ENCODE results near the gene IFT20. TPM values are rescaled to one million over a fixed set of nuclear protein-coding genes. Genes with fewer than 3 reads are reported as not detected.

IFT20 gene
- total and polyA plus RNA-seq, 2 experiments from 2014 or later, result 49.9 to 75.3 TPM

GRCh38 chr17:28291780-28292330 is 43.4 kb downstream of the IFT20 start:
- Histone ChIP-seq H3K9me2 (replicated peaks; ENCODE audit: insufficient read depth) (no peaks in the 10 kb centered on the region), H3K36me3 (replicated peaks; ENCODE audit: insufficient read depth, low read depth) (no peaks in the 10 kb centered on the region), H4K20me1 (ENCODE audit: insufficient read depth, poor library complexity, severe bottlenecking) (no peaks in the 10 kb centered on the region), H3K4me1 (ENCODE audit: insufficient read depth) (no peaks in the 10 kb centered on the region), H3K27me3 (no peaks in the 10 kb centered on the region), H3K9me3 (ENCODE audit: low read depth) (no peaks in the 10 kb centered on the region), H3K4me2 (no peak overlapping the region), H3K79me2 (no peaks in the 10 kb centered on the region), H2AFZ (no peak overlapping the region), H3K27ac (no peak overlapping the region), H3K4me3 (no peak overlapping the region)
- no peak for DNase-seq (ENCODE audit: low spot score)
- WGBS (ENCODE audit: low lambda C conversion rate, missing lambda C conversion rate), result 62% methylated on average over 1 of the region's 1 CpG
- TF ChIP-seq EZH2phosphoT487 (IDR thresholded peaks at IDR 0.05; ENCODE audit: low read depth, severe bottlenecking, unreplicated experiment) (no peak), EZH2 (IDR thresholded peaks at IDR 0.05; ENCODE audit: borderline replicate concordance) (no peak), CTCF (IDR thresholded peaks at IDR 0.05; ENCODE audit: poor library complexity) (no peak)

- 60% methylated on average over 2 of the region's 2 CpGs for WGBS (ENCODE audit: low lambda C conversion rate, missing lambda C conversion rate)
- Histone ChIP-seq H3K79me2 (no peaks in the 10 kb centered on the region), H3K9me3 (ENCODE audit: low read depth) (no peaks in the 10 kb centered on the region), H3K4me3 (no peak overlapping the region), H4K20me1 (ENCODE audit: insufficient read depth, poor library complexity, severe bottlenecking) (no peaks in the 10 kb centered on the region), H3K4me1 (ENCODE audit: insufficient read depth) (no peaks in the 10 kb centered on the region), H2AFZ (no peak overlapping the region), H3K9me2 (replicated peaks; ENCODE audit: insufficient read depth) (no peaks in the 10 kb centered on the region), H3K27ac (no peak overlapping the region), H3K27me3 (no peaks in the 10 kb centered on the region), H3K4me2 (no peak overlapping the region), H3K36me3 (replicated peaks; ENCODE audit: insufficient read depth, low read depth) (no peaks in the 10 kb centered on the region)
- DNase-seq (ENCODE audit: low spot score), result no peak
- TF ChIP-seq EZH2 (IDR thresholded peaks at IDR 0.05; ENCODE audit: borderline replicate concordance) (no peak), EZH2phosphoT487 (IDR thresholded peaks at IDR 0.05; ENCODE audit: low read depth, severe bottlenecking, unreplicated experiment) (no peak), CTCF (IDR thresholded peaks at IDR 0.05; ENCODE audit: poor library complexity) (no peak)
Measured at GRCh38 chr17:28290703-28291102, 44.6 kb downstream of the IFT20 start.

- no peaks in the 10 kb centered on the region for H3K4me1 ChIP-seq (ENCODE audit: insufficient read depth)
- H3K9me3 ChIP-seq (ENCODE audit: low read depth), result no peaks in the 10 kb centered on the region
- TF ChIP-seq EZH2 (IDR thresholded peaks at IDR 0.05; ENCODE audit: borderline replicate concordance), result no peak
- H3K27me3 ChIP-seq, result no peaks in the 10 kb centered on the region
- no peak overlapping the region for H3K4me2 ChIP-seq
- no peak overlapping the region for H3K27ac ChIP-seq
- H4K20me1 ChIP-seq (ENCODE audit: insufficient read depth, poor library complexity, severe bottlenecking), result no peaks in the 10 kb centered on the region
- WGBS (ENCODE audit: low lambda C conversion rate, missing lambda C conversion rate), result 81% methylated on average over 2 of the region's 2 CpGs
- no peaks in the 10 kb centered on the region for H3K9me2 ChIP-seq (replicated peaks; ENCODE audit: insufficient read depth)
- DNase-seq (ENCODE audit: low spot score), result no peak
- no peak overlapping the region for H2AFZ ChIP-seq
- no peaks in the 10 kb centered on the region for H3K79me2 ChIP-seq
- no peak overlapping the region for H3K4me3 ChIP-seq
- no peaks in the 10 kb centered on the region for H3K36me3 ChIP-seq (replicated peaks; ENCODE audit: insufficient read depth, low read depth)
Measured at GRCh38 chr17:28285965-28286364, 49.3 kb downstream of the IFT20 start.

- Histone ChIP-seq H3K27ac (no peak overlapping the region), H4K20me1 (ENCODE audit: insufficient read depth, poor library complexity, severe bottlenecking) (no peaks in the 10 kb centered on the region), H2AFZ (no peak overlapping the region), H3K4me1 (ENCODE audit: insufficient read depth) (no peaks in the 10 kb centered on the region), H3K9me2 (replicated peaks; ENCODE audit: insufficient read depth) (no peaks in the 10 kb centered on the region), H3K79me2 (no peaks in the 10 kb centered on the region), H3K36me3 (replicated peaks; ENCODE audit: insufficient read depth, low read depth) (no peaks in the 10 kb centered on the region), H3K4me2 (no peak overlapping the region), H3K4me3 (no peak overlapping the region), H3K27me3 (no peaks in the 10 kb centered on the region), H3K9me3 (ENCODE audit: low read depth) (no peaks in the 10 kb centered on the region)
- TF ChIP-seq EZH2phosphoT487 (IDR thresholded peaks at IDR 0.05; ENCODE audit: low read depth, severe bottlenecking, unreplicated experiment) (no peak), CTCF (IDR thresholded peaks at IDR 0.05; ENCODE audit: poor library complexity) (no peak), EZH2 (IDR thresholded peaks at IDR 0.05; ENCODE audit: borderline replicate concordance) (no peak)
- 73% methylated on average over 7 of the region's 7 CpGs for WGBS (ENCODE audit: low lambda C conversion rate, missing lambda C conversion rate)
- DNase-seq (ENCODE audit: low spot score), result no peak
Measured at GRCh38 chr17:28282596-28282995, 52.7 kb downstream of the IFT20 start.
